HG03571 (cell line): ENCODE results near the gene RNF26.

Source experiments
- ATAC-seq: cut with Tn5 transposase; IDR thresholded peaks from one replicate; pipeline ENCODE4 v1.9.1; 2021; ENCODE audit not compliant: unreplicated experiment

The RNF26 gene

GRCh38 chr11:119335655-119336543 lies 1.6 kb downstream of the RNF26 start:
- no peak for ATAC-seq

- ATAC-seq = no peak
These were observed 2.6 kb downstream of the RNF26 start for GRCh38 chr11:119336744-119337469.

- no peak for ATAC-seq
These were observed 3.4 kb downstream of the RNF26 start for GRCh38 chr11:119337581-119338317.

- ATAC-seq = no peak
These were observed 4.1 kb downstream of the RNF26 start for GRCh38 chr11:119338318-119338890.

- ATAC-seq = no peak
These were observed 4.8 kb downstream of the RNF26 start for GRCh38 chr11:119338965-119339588.

GRCh38 chr11:119339589-119340334 lies 5.4 kb downstream of the RNF26 start:
- ATAC-seq = no peak

- no peak for ATAC-seq
These were observed 6.3 kb downstream of the RNF26 start, which contains the start of gene C1QTNF5 for GRCh38 chr11:119340335-119341221. C1QTNF5 (minus strand) TSS chr11:119340883; CDS start chr11:119340397, 486 bp downstream.

GRCh38 chr11:119341222-119342022 lies 7.1 kb downstream of the RNF26 start:
- no peak for ATAC-seq

- no peak for ATAC-seq
These were observed 7.6 kb downstream of the RNF26 start for GRCh38 chr11:119342023-119342300.

- ATAC-seq = no peak
These were observed 8.2 kb downstream of the RNF26 start for GRCh38 chr11:119342362-119343130.

- ATAC-seq = no peak
These were observed 9.4 kb downstream of the RNF26 start for GRCh38 chr11:119343726-119344125.

- ATAC-seq = no peak
These were observed 10.1 kb downstream of the RNF26 start for GRCh38 chr11:119344291-119345010.

GRCh38 chr11:119345685-119346084 lies 11.4 kb downstream of the RNF26 start:
- ATAC-seq = no peak

GRCh38 chr11:119346605-119347004 lies 12.3 kb downstream of the RNF26 start, which contains the start of gene MFRP:
MFRP (minus strand) TSS chr11:119346705; CDS start chr11:119346513, 192 bp downstream.
- ATAC-seq = no peak

GRCh38 chr11:119347242-119347641 lies 12.9 kb downstream of the RNF26 start:
- ATAC-seq = no peak

- ATAC-seq = no peak
These were observed 13.7 kb downstream of the RNF26 start for GRCh38 chr11:119347940-119348605.
